ENCODE results near the gene FAM89B. TPM values are rescaled to one million over a fixed set of nuclear protein-coding genes. Genes with fewer than 3 reads are reported as not detected.
A peak's percentile ranks its signal among the peaks of the same experiment; 100 is the strongest.

Gene FAM89B
- total RNA-seq, 4 donors from 2014 or later: 86.6 to 154 (median 119) TPM

GRCh38 chr11:65525546-65526480 lies 46.5 kb upstream of the FAM89B start:
- Histone ChIP-seq H3K27me3 (no peaks in the 10 kb centered on the region), H3K36me3 (peaks cover 0 to 44% of the 10 kb centered on the region in 2 donors), H3K27ac (peak overlapping the region; percentile 94 to 98 (median 97)), H3K4me3 (peak overlapping the region; percentile 81 to 99 (median 94)), H3K9me3 (no peaks in the 10 kb centered on the region), H3K4me1 (peaks cover 14 to 18% of the 10 kb centered on the region in 2 donors)
- intact Hi-C loops (cut with DNase I; ENCODE audit: low total_unique reads) (no loop called here), in situ Hi-C loops (cut with MboI; ENCODE audit: low sequenced_read_pairs in 4 of 4) (no loop called here)
- DNase-seq (no peak), ATAC-seq (no peak)
- TF ChIP-seq CTCF (IDR thresholded peaks at IDR 0.05 in 4 of 5, conservative IDR thresholded peaks at IDR 0.05 in 1 of 5): no peak

- no peak for DNase-seq
- Histone ChIP-seq H3K27me3 (no peaks in the 10 kb centered on the region), H3K4me3 (no peak overlapping the region), H3K27ac (no peak overlapping the region), H3K36me3 (peaks cover 0 to 53% of the 10 kb centered on the region in 2 donors), H3K4me1 (peaks cover 14 to 18% of the 10 kb centered on the region in 2 donors), H3K9me3 (no peaks in the 10 kb centered on the region)
- ATAC-seq: no peak
- intact Hi-C loops (cut with DNase I; ENCODE audit: low total_unique reads): no loop called here
- in situ Hi-C loops (cut with MboI; ENCODE audit: low sequenced_read_pairs in 4 of 4): no loop called here
- TF ChIP-seq POLR2A (IDR thresholded peaks at IDR 0.05): no peak
- no peak for TF ChIP-seq CTCF (IDR thresholded peaks at IDR 0.05 in 4 of 5, conservative IDR thresholded peaks at IDR 0.05 in 1 of 5)
Measured at GRCh38 chr11:65526744-65527143, 45.6 kb upstream of the FAM89B start.

GRCh38 chr11:65528819-65529350 lies 43.5 kb upstream of the FAM89B start:
- no peak for ATAC-seq
- DNase-seq: no peak
- H3K27me3 ChIP-seq: no peaks in the 10 kb centered on the region
- H3K36me3 ChIP-seq: peaks cover 0 to 73% of the 10 kb centered on the region in 2 donors
- no peak for TF ChIP-seq POLR2A (IDR thresholded peaks at IDR 0.05)
- no peak for TF ChIP-seq CTCF (IDR thresholded peaks at IDR 0.05 in 4 of 5, conservative IDR thresholded peaks at IDR 0.05 in 1 of 5)
- intact Hi-C loops (cut with DNase I; ENCODE audit: low total_unique reads) (no loop called here), in situ Hi-C loops (cut with MboI; ENCODE audit: low sequenced_read_pairs in 4 of 4) (no loop called here)
- no peak overlapping the region for H3K27ac ChIP-seq
- H3K4me3 ChIP-seq: no peak overlapping the region
- H3K9me3 ChIP-seq: no peaks in the 10 kb centered on the region
- H3K4me1 ChIP-seq: peaks cover 14 to 18% of the 10 kb centered on the region in 2 donors

GRCh38 chr11:65529475-65530156 lies 42.7 kb upstream of the FAM89B start:
- in situ Hi-C loops (cut with MboI; ENCODE audit: low sequenced_read_pairs in 4 of 4) (no loop called here), intact Hi-C loops (cut with DNase I; ENCODE audit: low total_unique reads) (no loop called here)
- no peak for DNase-seq
- Histone ChIP-seq H3K27me3 (no peaks in the 10 kb centered on the region), H3K4me1 (peaks cover 10 to 18% of the 10 kb centered on the region in 2 donors), H3K4me3 (no peak overlapping the region), H3K36me3 (peaks cover 0 to 73% of the 10 kb centered on the region in 2 donors), H3K27ac (no peak overlapping the region), H3K9me3 (no peaks in the 10 kb centered on the region)
- no peak for TF ChIP-seq CTCF (IDR thresholded peaks at IDR 0.05 in 4 of 5, conservative IDR thresholded peaks at IDR 0.05 in 1 of 5)
- no peak for ATAC-seq

All from gastrocnemius medialis (tissue), 4 donors.